GM23338 (cell line): ENCODE measurements around the gene TAS2R40.

Experiments
- CTCF ChIP-seq, 2 experiments: fragments of 200-600 bp in 1 of 2; sonication (generic) in 1 of 2; conservative IDR thresholded peaks; 2 replicates each; pipeline versions ENCODE4 v1.5.1 to v1.6.1; 2016 to 2017; ENCODE audit warnings: antibody characterized with exemption in 2 of 2, low read depth in 2 of 2, mild to moderate bottlenecking in 2 of 2, moderate library complexity in 1 of 2
- POLR2AphosphoS5 ChIP-seq: IDR thresholded peaks from 2 replicates; pipeline ENCODE4 v1.6.1; 2016; ENCODE audit warnings: antibody characterized with exemption, low read depth
- ZNF331 ChIP-seq: fragments of 250-450 bp; sonication (Bioruptor Pico); IDR thresholded peaks from 2 replicates; pipeline ENCODE4 v1.5.0; 2020; ENCODE audit warnings: low read depth, mild to moderate bottlenecking, moderate library complexity

GRCh38 chr7:143193880-143194279 is 28.0 kb upstream of the TAS2R40 start:
- TF ChIP-seq POLR2AphosphoS5 = no peak
- TF ChIP-seq CTCF (conservative IDR thresholded peaks at IDR 0.05; ENCODE audit: low read depth in 2 of 2) = no peak
- no peak for TF ChIP-seq ZNF331 (CRISPR knock-in tag)
